ENCODE data around the gene EPHA4.

The EPHA4 gene

GRCh38 chr2:221473451-221473850 is 98.7 kb downstream of the EPHA4 start:
- DNase-seq (ENCODE audit: low read depth) = no peak

GRCh38 chr2:221468317-221468716 is 103.8 kb downstream of the EPHA4 start:
- no peak for DNase-seq (ENCODE audit: low read depth)

- DNase-seq (ENCODE audit: low read depth) = no peak
Measured at GRCh38 chr2:221467610-221468009, 104.5 kb downstream of the EPHA4 start.

- DNase-seq (ENCODE audit: low read depth) = no peak
Measured at GRCh38 chr2:221466744-221467143, 105.4 kb downstream of the EPHA4 start.

GRCh38 chr2:221465776-221466175 is 106.3 kb downstream of the EPHA4 start:
- no peak for DNase-seq (ENCODE audit: low read depth)

- no peak for DNase-seq (ENCODE audit: low read depth)
Measured at GRCh38 chr2:221464971-221465370, 107.1 kb downstream of the EPHA4 start.

GRCh38 chr2:221463241-221463896 is 108.7 kb downstream of the EPHA4 start:
- no peak for DNase-seq (ENCODE audit: low read depth)

GRCh38 chr2:221461901-221462300 is 110.2 kb downstream of the EPHA4 start:
- no peak for DNase-seq (ENCODE audit: low read depth)

GRCh38 chr2:221460136-221460535 is 112.0 kb downstream of the EPHA4 start:
- DNase-seq (ENCODE audit: low read depth) = no peak

- no peak for DNase-seq (ENCODE audit: low read depth)
Measured at GRCh38 chr2:221458578-221458977, 113.5 kb downstream of the EPHA4 start.

GRCh38 chr2:221455214-221455613 is 116.9 kb downstream of the EPHA4 start:
- DNase-seq (ENCODE audit: low read depth) = no peak

- no peak for DNase-seq (ENCODE audit: low read depth)
Measured at GRCh38 chr2:221454459-221455105, 117.5 kb downstream of the EPHA4 start.

GRCh38 chr2:221451862-221452788 is 120.0 kb downstream of the EPHA4 start:
- DNase-seq (ENCODE audit: low read depth) = no peak

GRCh38 chr2:221450280-221450679 is 121.8 kb downstream of the EPHA4 start:
- DNase-seq (ENCODE audit: low read depth) = no peak

- no peak for DNase-seq (ENCODE audit: low read depth)
Measured at GRCh38 chr2:221449406-221449805, 122.7 kb downstream of the EPHA4 start.

- no peak for DNase-seq (ENCODE audit: low read depth)
Measured at GRCh38 chr2:221448844-221449390, 123.2 kb downstream of the EPHA4 start.

- DNase-seq (ENCODE audit: low read depth) = no peak
Measured at GRCh38 chr2:221448057-221448843, 123.9 kb downstream of the EPHA4 start.

GRCh38 chr2:221447310-221447709 is 124.8 kb downstream of the EPHA4 start:
- DNase-seq (ENCODE audit: low read depth) = no peak

- DNase-seq (ENCODE audit: low read depth) = no peak
Measured at GRCh38 chr2:221446140-221446539, 126.0 kb downstream of the EPHA4 start.

- peak; percentile 31 for DNase-seq (ENCODE audit: low read depth)
Measured at GRCh38 chr2:221444106-221444505, 128.0 kb downstream of the EPHA4 start.

GRCh38 chr2:221443645-221444044 is 128.5 kb downstream of the EPHA4 start:
- DNase-seq (ENCODE audit: low read depth) = peak; percentile 10

GRCh38 chr2:221442128-221442527 is 130.0 kb downstream of the EPHA4 start:
- DNase-seq (ENCODE audit: low read depth) = no peak

All from GM04504 (cell line).